H1 (cell line): ENCODE measurements around the gene LLGL1. TPM values are rescaled to one million over a fixed set of nuclear protein-coding genes. Genes with fewer than 3 reads are reported as not detected.

Experiments used
- CTCF ChIA-PET: fragments of 300-600 bp; sonication (Branson Sonifier 250); formaldehyde crosslinking; loops from one replicate; lab custom pipeline; 2021; ENCODE audit not compliant: partially characterized antibody; lab: Charles Lee
- POLR2A ChIA-PET: fragments of 300-600 bp; sonication (Branson Sonifier 250); formaldehyde crosslinking; loops from one replicate; lab custom pipeline; 2021; ENCODE audit warnings: inconsistent platforms; ENCODE audit not compliant: partially characterized antibody; lab: Charles Lee
- DNase-seq, 2 experiments: peaks; one replicate each; pipeline versions ENCODE4 v3.0.0 to v3.0.0-alpha.2; 2010 to 2022; ENCODE audit warnings: low spot score in 2 of 2, low read depth in 1 of 2, mixed read lengths in 1 of 2
- FAIRE-seq: peaks from 2 replicates; lab custom pipeline; 2011; peaks lifted over from hg19 to GRCh38; lab: Jason Lieb, UNC
- H2AFZ ChIP-seq: 2 replicates; pipeline ENCODE4 v1.8.1; 2012; ENCODE audit warnings: low read length, inconsistent platforms
- H2AK5ac ChIP-seq: 2 replicates; pipeline ENCODE4 v1.6.1; 2013; ENCODE audit warnings: low read depth, low read length
- H2BK120ac ChIP-seq: replicated peaks from 2 replicates; pipeline ENCODE3; 2013; ENCODE audit warnings: low read depth, low read length, inconsistent platforms
- H2BK12ac ChIP-seq: 2 replicates; pipeline ENCODE4 v1.6.1; 2013; ENCODE audit warnings: low read depth, low read length
- H2BK15ac ChIP-seq: 2 replicates; pipeline ENCODE4 v1.6.1; 2013; ENCODE audit warnings: low read length
- H2BK20ac ChIP-seq: 2 replicates; pipeline ENCODE4 v1.6.1; 2013; ENCODE audit warnings: low read length
- H2BK5ac ChIP-seq: 2 replicates; pipeline ENCODE4 v1.6.1; 2013; ENCODE audit warnings: low read depth, low read length
- H3K14ac ChIP-seq: 2 replicates; pipeline ENCODE4 v1.6.1; 2013; ENCODE audit warnings: inconsistent platforms; ENCODE audit not compliant: insufficient read length
- H3K18ac ChIP-seq: 2 replicates; pipeline ENCODE4 v1.6.1; 2013; ENCODE audit warnings: low read length; ENCODE audit errors: extremely low read depth
- H3K23ac ChIP-seq: 2 replicates; pipeline ENCODE4 v1.6.1; 2013; ENCODE audit warnings: inconsistent platforms; ENCODE audit not compliant: insufficient read length
- H3K23me2 ChIP-seq: 2 replicates; pipeline ENCODE4 v1.6.1; 2013; ENCODE audit warnings: low read depth, low read length
- H3K27ac ChIP-seq: 2 replicates; pipeline ENCODE4 v1.6.1; 2011; ENCODE audit warnings: low read depth, low read length, inconsistent platforms
- H3K27me3 ChIP-seq, 4 experiments: replicated peaks in 1 of 4; 1 replicate in 1 of 4; 2 replicates in 3 of 4; pipeline versions ENCODE4 v1.6.1 to v1.8.1; 2011 to 2013; ENCODE audit warnings: low read length in 3 of 4, mild to moderate bottlenecking in 3 of 4, inconsistent platforms in 2 of 4, mixed read lengths in 2 of 4, moderate library complexity in 1 of 4; ENCODE audit not compliant: control insufficient read depth in 3 of 4, insufficient read depth in 3 of 4; ENCODE audit errors: extremely low read depth in 1 of 4
- H3K36me3 ChIP-seq, 4 experiments: 2 replicates each; pipeline versions ENCODE4 v1.6.1 to v1.8.1; 2011 to 2013; ENCODE audit warnings: mild to moderate bottlenecking in 4 of 4, low read length in 3 of 4, moderate library complexity in 2 of 4, control low read depth in 1 of 4, inconsistent platforms in 1 of 4; ENCODE audit not compliant: insufficient read depth in 4 of 4, control insufficient read depth in 2 of 4
- H3K4ac ChIP-seq: replicated peaks from 2 replicates; pipeline ENCODE3; 2013; ENCODE audit warnings: low read length, low read depth, mixed read lengths, inconsistent platforms; ENCODE audit not compliant: insufficient read length
- H3K4me1 ChIP-seq, 4 experiments: replicated peaks in 1 of 4; 1 replicate in 1 of 4; 2 replicates in 3 of 4; pipeline versions ENCODE4 v1.6.1 to v1.8.1; 2011 to 2013; ENCODE audit warnings: low read length in 3 of 4, inconsistent platforms in 2 of 4, mixed read lengths in 1 of 4; ENCODE audit not compliant: insufficient read depth in 4 of 4, control insufficient read depth in 3 of 4
- H3K4me2 ChIP-seq, 2 experiments: 2 replicates each; pipeline versions ENCODE4 v1.6.1 to v1.8.1; 2011 to 2013; ENCODE audit warnings: low read depth in 2 of 2, low read length in 2 of 2, control low read depth in 1 of 2, inconsistent platforms in 1 of 2, mild to moderate bottlenecking in 1 of 2; ENCODE audit not compliant: insufficient read depth in 1 of 2
- H3K4me3 ChIP-seq, 4 experiments: fragments of 200-600, 300-600 bp in 1 of 4; sonication (generic), shearing (Covaris generic), sonication (Bioruptor Twin) in 1 of 4; 2 replicates each; pipeline versions ENCODE4 v1.5.1 to v1.8.1; 2011 to 2016; ENCODE audit warnings: low read length in 4 of 4, low read depth in 3 of 4, control low read depth in 2 of 4, inconsistent platforms in 2 of 4, mild to moderate bottlenecking in 2 of 4, mixed read lengths in 1 of 4, moderate library complexity in 1 of 4; ENCODE audit not compliant: insufficient read depth in 2 of 4; ENCODE audit errors: extremely low read depth in 1 of 4
- H3K56ac ChIP-seq: replicated peaks from 2 replicates; pipeline ENCODE3; 2013; ENCODE audit warnings: low read depth, mild to moderate bottlenecking, mixed read lengths, low read length, inconsistent platforms; ENCODE audit not compliant: insufficient read length
- H3K79me1 ChIP-seq: 2 replicates; pipeline ENCODE4 v1.6.1; 2013; ENCODE audit warnings: low read depth, low read length, control low read depth
- H3K79me2 ChIP-seq, 2 experiments: 2 replicates each; pipeline versions ENCODE4 v1.6.1 to v1.8.1; 2012 to 2013; ENCODE audit warnings: low read length in 2 of 2, mild to moderate bottlenecking in 2 of 2, inconsistent platforms in 1 of 2; ENCODE audit not compliant: insufficient read depth in 2 of 2, control insufficient read depth in 1 of 2
- H3K9ac ChIP-seq, 4 experiments: replicated peaks in 1 of 4; 1 replicate in 1 of 4; 2 replicates in 3 of 4; pipeline versions ENCODE4 v1.6.1 to v1.8.1; 2011 to 2013; ENCODE audit warnings: low read depth in 3 of 4, low read length in 3 of 4, control low read depth in 2 of 4, mild to moderate bottlenecking in 2 of 4, moderate library complexity in 2 of 4, inconsistent platforms in 1 of 4; ENCODE audit errors: extremely low read depth in 1 of 4
- H3K9me3 ChIP-seq, 2 experiments: 2 replicates each; pipeline versions ENCODE4 v1.6.1 to v1.8.1; 2012 to 2013; ENCODE audit warnings: mild to moderate bottlenecking in 2 of 2, moderate library complexity in 2 of 2, control low read depth in 1 of 2, inconsistent platforms in 1 of 2, low read depth in 1 of 2, low read length in 1 of 2, mixed read lengths in 1 of 2; ENCODE audit not compliant: insufficient read depth in 2 of 2
- H4K20me1 ChIP-seq, 2 experiments: replicated peaks in 1 of 2; 2 replicates each; pipeline versions ENCODE3 to v1.8.1; 2011 to 2013; ENCODE audit warnings: inconsistent platforms in 2 of 2, low read length in 2 of 2, mild to moderate bottlenecking in 1 of 2; ENCODE audit not compliant: insufficient read depth in 2 of 2, control insufficient read depth in 1 of 2
- H4K5ac ChIP-seq: 2 replicates; pipeline ENCODE4 v1.6.1; 2013; ENCODE audit warnings: low read length, low read depth, mixed read lengths, inconsistent platforms; ENCODE audit not compliant: insufficient read length
- H4K8ac ChIP-seq: 2 replicates; pipeline ENCODE4 v1.8.0; 2013; ENCODE audit warnings: mild to moderate bottlenecking, moderate library complexity, low read length, inconsistent platforms; ENCODE audit not compliant: insufficient read depth; ENCODE audit errors: extremely low read depth
- H4K91ac ChIP-seq: replicated peaks from 2 replicates; pipeline ENCODE3; 2013; ENCODE audit warnings: low read length, mixed read lengths, inconsistent platforms; ENCODE audit not compliant: insufficient read length
- CTBP2 ChIP-seq: IDR thresholded peaks from 2 replicates; pipeline ENCODE4 v1.7.0; 2011; ENCODE audit warnings: borderline replicate concordance, mild to moderate bottlenecking, moderate library complexity, mixed read lengths, low read length; ENCODE audit not compliant: insufficient read depth, insufficient read length
- POU5F1 ChIP-seq: IDR thresholded peaks from 2 replicates; pipeline ENCODE4 v1.6.1; 2011; ENCODE audit warnings: low read depth, mild to moderate bottlenecking, low read length, moderate library complexity
- WGBS, 2 experiments: shearing (Covaris generic) in 1 of 2; methylation state at CpG; one replicate each; pipeline versions ENCODE4 v1.1.6 to v1.1.7; 2013 to 2015; ENCODE audit warnings: low lambda C conversion rate in 2 of 2, mixed read lengths in 2 of 2, inconsistent platforms in 1 of 2, low coverage in 1 of 2, missing lambda C conversion rate in 1 of 2; ENCODE audit not compliant: insufficient replicate concordance in 2 of 2, insufficient coverage in 1 of 2, insufficient read length in 1 of 2; ENCODE audit errors: extremely low coverage in 1 of 2, missing lambda C conversion rate in 1 of 2; 5-methylcytosine and 5-hydroxymethylcytosine counted together
- polyA plus RNA-seq, 7 experiments: library from polyadenylated mRNA; depleted of rRNA in 3 of 7; stranded (reverse) in 5 of 7; unstranded in 2 of 7; fragments of >200 nt in 5 of 7; fragments of 200-250 nt in 2 of 7; gene quantifications; 1 replicate in 5 of 7; 2 replicates in 1 of 7; 4 replicates in 1 of 7; pipeline versions ENCODE4 v1.2.1 to v1.2.3, GENCODE V29; 2011 to 2013; ENCODE audit warnings: missing spikeins in 2 of 7, mixed read lengths in 2 of 7
- total RNA-seq: library from RNA; stranded (reverse); fragmentation: NEBNext Ultra II Directional; extraction: Animal tissue kit (Norgen Biotek cat#: 25700); gene quantifications from 2 replicates; pipeline ENCODE4 v1.2.1, GENCODE V29; 2021

LLGL1 gene
- total and polyA plus RNA-seq, 2 of the 8 experiments (the other 6 are each of a cell fraction or from before 2014, with no cell fraction given): 71.3 to 107 TPM

DNA sequence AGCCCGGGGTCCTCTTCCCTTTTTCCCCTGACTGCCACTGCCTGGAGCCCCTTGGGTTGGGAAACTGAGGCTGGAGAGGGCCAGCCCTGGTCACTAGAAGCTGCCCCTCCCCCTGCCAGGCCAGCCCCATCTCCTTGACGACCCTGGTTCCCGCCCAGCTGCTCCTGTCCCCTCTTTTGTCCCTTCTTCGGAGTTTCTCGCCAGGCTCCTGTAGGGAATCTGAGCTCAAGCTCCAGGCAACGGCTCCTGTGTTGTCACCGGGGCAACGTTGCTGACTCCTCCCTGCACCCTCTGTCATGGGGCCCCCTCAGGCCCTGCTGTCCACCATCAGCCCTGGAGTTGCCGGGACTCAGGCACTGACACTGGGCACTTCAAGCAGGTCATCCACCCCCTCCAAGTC lies 5.7 kb downstream of the LLGL1 start:
- Histone ChIP-seq H3K4ac (no peak overlapping the region), H3K4me1 (peaks cover 0 to 9% (median 6%) of the 10 kb centered on the region in 4 experiments; a peak in 4 of 7 replicates), H3K79me1 (peaks cover 46% of the 10 kb centered on the region), H2AK5ac (no peak overlapping the region), H2BK5ac (peak overlapping the region; percentile 52; the same call in 1 of the 2 replicates), H2AFZ (no peak overlapping the region), H3K9me3 (no peaks in the 10 kb centered on the region), H3K23me2 (peaks cover 3% of the 10 kb centered on the region), H4K20me1 (peaks cover 20 to 31% of the 10 kb centered on the region in 2 experiments), H3K4me3 (no peak overlapping the region), H2BK15ac (no peak overlapping the region), H3K36me3 (peaks cover 15 to 33% (median 21%) of the 10 kb centered on the region in 4 experiments; a peak in 6 of 8 replicates), H3K9ac (no peak overlapping the region), H4K91ac (no peak overlapping the region), H2BK12ac (no peak overlapping the region), H2BK120ac (no peak overlapping the region), H3K14ac (no peak overlapping the region), H3K23ac (no peak overlapping the region), H3K27ac (no peak overlapping the region), H4K8ac (no peak overlapping the region), H3K18ac (no peak overlapping the region), H2BK20ac (no peak overlapping the region), H3K56ac (no peak overlapping the region), H4K5ac (no peak overlapping the region), H3K4me2 (no peak overlapping the region), H3K27me3 (no peaks in the 10 kb centered on the region), H3K79me2 (peaks cover 6 to 63% of the 10 kb centered on the region in 2 experiments)
- DNase-seq (no peak), FAIRE-seq (no peak)
- POLR2A ChIA-PET: interaction anchor here (1.0 to 3.4 kb wide), 4 partner anchors 13 to 29 kb away, joined by 4 to 14 read pairs (median 6); partner anchors contain the start of genes FLII and MIEF2
- 76% methylated on average over 9 of the region's 9 CpGs; no CpG with 5 or more reads in 1 of the 2 experiments for WGBS, 2 experiments
- CTCF ChIA-PET: interaction anchor here (0.6 to 8.4 kb wide), 10 partner anchors 10 to 90 kb away, joined by 3 to 76 read pairs (median 5); no protein-coding TSS in a partner anchor
- TF ChIP-seq CTBP2 (no peak), POU5F1 (no peak)
